K562 (cell line): Measurements from ENCODE around the gene FRMPD3. TPM values are rescaled to one million over a fixed set of nuclear protein-coding genes. Genes with fewer than 3 reads are reported as not detected.

Source experiments
- ATAC-seq: fragments of 200-7000 bp; cut with Tn5 transposase; 3 replicates; pipeline ENCODE4 v1.9.1; 2020; ENCODE audit warnings: moderate library complexity
- BruUV-seq: library from RNA; stranded (reverse); fragments of 400-500 nt; replicated peaks from 2 replicates; lab custom pipeline; 2021; lab: Mats Ljungman, UMichigan
- CTCF ChIA-PET: fragments of 300-600 bp; formaldehyde crosslinking; extraction: SDS; loops from one replicate; lab custom pipeline; 2021; ENCODE audit warnings: low intra/inter-chr PET ratio; lab: Yijun Ruan, JAX
- POLR2A ChIA-PET: fragments of 300-600, 350-650 bp; sonication (Branson Sonifier 250); formaldehyde crosslinking; extraction: SDS; loops from one replicate; lab custom pipeline; 2021; ENCODE audit warnings: antibody characterized with exemption, inconsistent platforms; lab: Yijun Ruan, JAX
- DNase-seq, 4 experiments: peaks; one replicate each; pipeline versions ENCODE4 v3.0.0 to v3.0.0-alpha.2; 2011 to 2018; ENCODE audit warnings: low spot score in 3 of 4, mixed read lengths in 3 of 4; ENCODE audit errors: extremely low read depth in 1 of 4
- FAIRE-seq: peaks from 2 replicates; lab custom pipeline; 2011; peaks lifted over from hg19 to GRCh38; lab: Jason Lieb, UNC
- H2AFZ ChIP-seq: 2 replicates; pipeline ENCODE4 v1.6.0; 2011; ENCODE audit warnings: low read depth, low read length, control low read depth, inconsistent platforms
- H3K27ac ChIP-seq: fragments of 200-600 bp; 3 replicates; pipeline ENCODE4 v1.8.0; 2011; ENCODE audit warnings: low read depth, mild to moderate bottlenecking, control low read depth, inconsistent platforms, low read length, moderate library complexity, mixed read lengths; ENCODE audit errors: extremely low read depth
- H3K27me3 ChIP-seq, 2 experiments: fragments of 300-600 bp in 1 of 2; 2 replicates in 1 of 2; 3 replicates in 1 of 2; pipeline versions ENCODE4 v1.6.0 to v1.8.0; 2011; ENCODE audit warnings: inconsistent platforms in 2 of 2, low read length in 2 of 2, mild to moderate bottlenecking in 1 of 2, mixed read lengths in 1 of 2, moderate library complexity in 1 of 2; ENCODE audit not compliant: control insufficient read depth in 2 of 2, insufficient read depth in 2 of 2
- H3K36me3 ChIP-seq: fragments of 300-600 bp; 3 replicates; pipeline ENCODE4 v1.8.0; 2011; ENCODE audit warnings: mild to moderate bottlenecking, low read length, inconsistent platforms; ENCODE audit not compliant: control insufficient read depth, insufficient read depth
- H3K4me1 ChIP-seq, 2 experiments: fragments of 200-600 bp in 1 of 2; replicated peaks in 1 of 2; 2 replicates in 1 of 2; 3 replicates in 1 of 2; pipeline versions ENCODE4 v1.5.1 to v1.8.0; 2011; ENCODE audit warnings: inconsistent platforms in 2 of 2, low read length in 2 of 2, mild to moderate bottlenecking in 1 of 2, mixed read lengths in 1 of 2, moderate library complexity in 1 of 2; ENCODE audit not compliant: control insufficient read depth in 2 of 2, insufficient read depth in 2 of 2
- H3K4me2 ChIP-seq: 2 replicates; pipeline ENCODE4 v1.6.1; 2011; ENCODE audit warnings: low read length, control low read depth, inconsistent platforms, mixed read lengths; ENCODE audit not compliant: insufficient read depth
- H3K4me3 ChIP-seq: fragments of 200-600 bp; sonication (generic), shearing (Covaris generic); 2 replicates; pipeline ENCODE4 v1.5.1; 2016; ENCODE audit warnings: control low read depth, inconsistent platforms
- H3K79me2 ChIP-seq: fragments of 200-600 bp; 3 replicates; pipeline ENCODE4 v1.8.0; 2011; ENCODE audit warnings: low read length, inconsistent platforms; ENCODE audit not compliant: control insufficient read depth, insufficient read depth
- H3K9ac ChIP-seq, 2 experiments: 2 replicates each; pipeline versions ENCODE4 v1.6.0 to v1.6.1; 2011; ENCODE audit warnings: low read depth in 2 of 2, low read length in 2 of 2, control low read depth in 1 of 2, inconsistent platforms in 1 of 2, mild to moderate bottlenecking in 1 of 2, mixed read lengths in 1 of 2; ENCODE audit not compliant: insufficient read depth in 1 of 2
- H3K9me1 ChIP-seq: one replicate; pipeline ENCODE4 v1.6.0; 2011; ENCODE audit warnings: inconsistent platforms, mild to moderate bottlenecking, low read length, moderate library complexity; ENCODE audit not compliant: control insufficient read depth, insufficient read depth
- H3K9me3 ChIP-seq: replicated peaks from 2 replicates; pipeline ENCODE4 v1.5.1; 2011; ENCODE audit warnings: low read depth, low read length, inconsistent platforms; ENCODE audit not compliant: control insufficient read depth, insufficient read depth
- H4K20me1 ChIP-seq: replicated peaks from 2 replicates; pipeline ENCODE4 v1.6.1; 2011; ENCODE audit warnings: low read length, inconsistent platforms, mixed read lengths; ENCODE audit not compliant: control insufficient read depth, insufficient read depth
- FOXA1 ChIP-seq: fragments of 450-650 bp; IDR thresholded peaks from 2 replicates; pipeline ENCODE4 v1.6.1; 2016; ENCODE audit warnings: mild to moderate bottlenecking, borderline replicate concordance
- KAT7 ChIP-seq: sonication (generic); formaldehyde crosslinking; IDR thresholded peaks from 2 replicates; pipeline ENCODE4 v1.8.0; 2022; ENCODE audit warnings: missing genetic modification reagents, mild to moderate bottlenecking, borderline replicate concordance
- LEF1 ChIP-seq: fragments of 450-650 bp; IDR thresholded peaks from 2 replicates; pipeline ENCODE4 v1.6.1; 2016; ENCODE audit warnings: mild to moderate bottlenecking
- MBD1 ChIP-seq: fragments of 250-450 bp; sonication (Bioruptor Pico); IDR thresholded peaks from 2 replicates; pipeline ENCODE4 v1.8.0; 2022; ENCODE audit warnings: inconsistent platforms
- NCOA2 ChIP-seq, 2 experiments: fragments of 450-650 bp; IDR thresholded peaks; 2 replicates each; pipeline ENCODE4 v1.6.1; 2018; ENCODE audit warnings: mild to moderate bottlenecking in 2 of 2, moderate library complexity in 1 of 2; ENCODE audit not compliant: partially characterized antibody in 2 of 2
- RCOR1 ChIP-seq, 2 experiments: IDR thresholded peaks; 2 replicates each; pipeline ENCODE4 v1.6.1; 2012; ENCODE audit warnings: low read depth in 2 of 2, low read length in 2 of 2, borderline replicate concordance in 1 of 2, improper control_type of control experiment in 1 of 2
- ZBTB17 ChIP-seq: fragments of 450-650 bp; formaldehyde crosslinking; IDR thresholded peaks from 2 replicates; pipeline ENCODE4 v1.4.0; 2020; ENCODE audit warnings: mild to moderate bottlenecking
- ZBTB26 ChIP-seq: fragments of 450-650 bp; formaldehyde crosslinking; IDR thresholded peaks from 2 replicates; pipeline ENCODE4 v1.4.0; 2022; ENCODE audit warnings: missing genetic modification characterization
- ZBTB49 ChIP-seq: sonication (generic); formaldehyde crosslinking; IDR thresholded peaks from 2 replicates; pipeline ENCODE4 v1.8.0; 2022; ENCODE audit warnings: missing genetic modification reagents, mild to moderate bottlenecking, borderline replicate concordance
- ZC3H11A ChIP-seq: IDR thresholded peaks from 2 replicates; pipeline ENCODE4 v1.6.1; 2012; ENCODE audit warnings: low read depth, low read length, improper control_type of control experiment
- ZKSCAN1 ChIP-seq: fragments of 150-350 bp; IDR thresholded peaks from 2 replicates; pipeline ENCODE4 v1.6.1; 2016; ENCODE audit warnings: low read depth, low read length
- ZNF133 ChIP-seq: fragments of 250-450 bp; sonication (Bioruptor Pico); IDR thresholded peaks from 2 replicates; pipeline ENCODE4 v1.4.0; 2020; ENCODE audit warnings: mild to moderate bottlenecking
- ZNF134 ChIP-seq: fragments of 250-450 bp; sonication (Bioruptor Pico); conservative IDR thresholded peaks from 2 replicates; pipeline ENCODE4 v1.4.0; 2020
- ZNF384 ChIP-seq: IDR thresholded peaks from 2 replicates; pipeline ENCODE4 v1.6.1; 2012; ENCODE audit warnings: low read depth, low read length, improper control_type of control experiment
- ZNF408 ChIP-seq: fragments of 250-450 bp; sonication (Bioruptor Pico); IDR thresholded peaks from 2 replicates; pipeline ENCODE4 v1.4.0; 2020; ENCODE audit warnings: low read depth, mild to moderate bottlenecking, moderate library complexity
- ZNF584 ChIP-seq: fragments of 200-800 bp; sonication (Bioruptor generic); IDR thresholded peaks from 2 replicates; pipeline ENCODE4 v1.6.1; 2016; ENCODE audit warnings: low read depth, mild to moderate bottlenecking, missing genetic modification characterization, missing compliant biosample characterization
- ZNF764 ChIP-seq: fragments of 250-450 bp; sonication (Bioruptor Pico); IDR thresholded peaks from 2 replicates; pipeline ENCODE4 v1.4.0; 2020; ENCODE audit warnings: low read depth, mild to moderate bottlenecking, moderate library complexity
- ZNF77 ChIP-seq: fragments of 250-450 bp; sonication (Bioruptor Pico); IDR thresholded peaks from 2 replicates; pipeline ENCODE4 v1.5.0; 2020
- ZNF780A ChIP-seq: fragments of 250-450 bp; sonication (Bioruptor Pico); IDR thresholded peaks from 2 replicates; pipeline ENCODE4 v1.5.0; 2021; ENCODE audit warnings: mild to moderate bottlenecking
- WGBS: fragments of 100-300 bp; shearing (Covaris generic); methylation state at CpG from one replicate; pipeline ENCODE4 v1.1.6; 2016; ENCODE audit warnings: low coverage, mixed read lengths; ENCODE audit not compliant: insufficient coverage; ENCODE audit errors: missing lambda C conversion rate; 5-methylcytosine and 5-hydroxymethylcytosine counted together
- in situ Hi-C: fragments of 300-500 bp; cut with MboI; formaldehyde crosslinking; loops from 4 replicates; pipeline ENCODE4 v1.15.0; 2018; ENCODE audit warnings: inconsistent platforms, mixed read lengths
- intact Hi-C: fragments of 100-400 bp; cut with micrococcal nuclease; formaldehyde crosslinking; loops from 2 replicates; pipeline ENCODE4 v1.14.2; 2022
- polyA plus RNA-seq, 8 experiments: library from polyadenylated mRNA; depleted of rRNA in 4 of 8; stranded (reverse) in 5 of 8; unstranded in 3 of 8; fragments of >200 nt; fragmentation: Nextera tagmentation in 2 of 8; fragmentation: Illumina TruSeq in 1 of 8; extraction: Ambion mirVana in 2 of 8; extraction: Trizol in 1 of 8; gene quantifications; 2 replicates each; pipeline versions ENCODE4 v1.2.1 to v1.2.3, GENCODE V29; 2011 to 2014; ENCODE audit warnings: inconsistent platforms in 1 of 8, missing spikeins in 1 of 8
- total RNA-seq, 7 experiments: library from RNA; depleted of rRNA in 6 of 7; stranded (reverse); fragments of >200 nt in 6 of 7; fragmentation: Illumina TruSeq in 2 of 7; extraction: Trizol in 2 of 7; gene quantifications; 2 replicates each; pipeline versions ENCODE4 v1.2.1 to v1.2.3, GENCODE V29; 2011 to 2021; ENCODE audit warnings: low replicate concordance in 1 of 7

FRMPD3 gene
- total and polyA plus RNA-seq, 9 of the 15 experiments (the other 6 are each of a cell fraction or from before 2014, with no cell fraction given), result not detected

- TF ChIP-seq ZNF584 (CRISPR knock-in tag) (no peak), ZBTB17 (CRISPR knock-in tag) (no peak), ZNF133 (CRISPR knock-in tag) (no peak), ZC3H11A (no peak)
These were observed 4.3 kb upstream of the FRMPD3 start (continued) for GRCh38 chrX:107445146-107445545.

- Histone ChIP-seq H3K4me2 (no peak overlapping the region), H2AFZ (no peak overlapping the region), H3K27ac (no peak overlapping the region), H3K4me3 (no peak overlapping the region), H3K27me3 (peaks cover 2 to 20% of the 10 kb centered on the region in 2 experiments; a peak in 3 of 5 replicates), H3K4me1 (peaks cover 0 to 9% of the 10 kb centered on the region in 2 experiments; a peak in 2 of 5 replicates), H3K9ac (no peak overlapping the region), H3K9me1 (no peaks in the 10 kb centered on the region), H4K20me1 (no peaks in the 10 kb centered on the region), H3K36me3 (no peaks in the 10 kb centered on the region), H3K79me2 (no peaks in the 10 kb centered on the region), H3K9me3 (no peaks in the 10 kb centered on the region)
- DNase-seq (no peak), FAIRE-seq (no peak), ATAC-seq (no peak)
- TF ChIP-seq KAT7, result no peak
- TF ChIP-seq ZBTB26 (CRISPR knock-in tag), result no peak
- TF ChIP-seq ZNF77 (CRISPR knock-in tag), result no peak
- TF ChIP-seq MBD1 (CRISPR knock-in tag), result no peak
- TF ChIP-seq FOXA1, result no peak
- TF ChIP-seq ZNF384, result no peak
- TF ChIP-seq ZBTB49, result no peak
- no peak for TF ChIP-seq ZNF134 (CRISPR knock-in tag)
- TF ChIP-seq RCOR1 (IDR thresholded peaks at IDR 0.05; ENCODE audit: borderline replicate concordance in 1 of 2, low read depth in 2 of 2, low read length in 2 of 2), result no peak
- no peak for TF ChIP-seq ZKSCAN1
- no peak for TF ChIP-seq ZNF780A (CRISPR knock-in tag)
- no peak for TF ChIP-seq NCOA2 (IDR thresholded peaks at IDR 0.05; ENCODE audit: partially characterized antibody in 2 of 2)
- TF ChIP-seq ZNF764 (CRISPR knock-in tag), result no peak
- TF ChIP-seq LEF1, result no peak
- TF ChIP-seq ZNF408 (CRISPR knock-in tag), result no peak
- in situ Hi-C loops (no loop called here), intact Hi-C loops (no loop called here)
- POLR2A ChIA-PET, result no interaction called here
- CTCF ChIA-PET, result no interaction called here
- no TSS peak for BruUV-seq
- WGBS, result 0% methylated on average over 1 of the region's 1 CpG
These were observed 3.8 kb upstream of the FRMPD3 start for GRCh38 chrX:107445631-107446030.
